A673 (cell line): ENCODE measurements around the gene CCDC83.

Experiments
- CTCF ChIP-seq: fragments of 300-800, 200-600 bp; sonication (generic); conservative IDR thresholded peaks from 2 replicates; pipeline ENCODE4 v1.5.1; 2017; ENCODE audit warnings: low read depth, mild to moderate bottlenecking, antibody characterized with exemption, low read length, moderate library complexity, mixed read lengths
- EZH2 ChIP-seq: fragments of 200-600 bp; sonication (generic); IDR thresholded peaks from 2 replicates; pipeline ENCODE4 v1.6.1; 2017; ENCODE audit warnings: borderline replicate concordance, low read depth, mild to moderate bottlenecking, mixed read lengths, antibody characterized with exemption, low read length; ENCODE audit not compliant: poor library complexity, severe bottlenecking

- TF ChIP-seq CTCF (no peak), EZH2 (no peak)
Measured at GRCh38 chr11:85948884-85949283, 93.7 kb downstream of the CCDC83 start.
